GM21619 (cell line): ENCODE measurements around the gene CFAP126.
A peak's percentile ranks its signal among the peaks of the same experiment; 100 is the strongest.
"Not testable (repeated sequence)": the region's sequence is repeated elsewhere in the genome, so short reads cannot be mapped to it uniquely, and the experiment has no call there.

Source experiments
- ATAC-seq: cut with Tn5 transposase; IDR thresholded peaks from one replicate; pipeline ENCODE4 v1.9.1; 2021; ENCODE audit not compliant: unreplicated experiment

The CFAP126 gene, protein sequence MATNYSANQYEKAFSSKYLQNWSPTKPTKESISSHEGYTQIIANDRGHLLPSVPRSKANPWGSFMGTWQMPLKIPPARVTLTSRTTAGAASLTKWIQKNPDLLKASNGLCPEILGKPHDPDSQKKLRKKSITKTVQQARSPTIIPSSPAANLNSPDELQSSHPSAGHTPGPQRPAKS

GRCh38 chr1:161367684-161368400 lies at the start of gene CFAP126:
TSS of gene CFAP126 (minus strand) at chr1:161367876. CDS start at chr1:161367868, 8 bp downstream.
- peak; percentile 99 for ATAC-seq

DNA sequence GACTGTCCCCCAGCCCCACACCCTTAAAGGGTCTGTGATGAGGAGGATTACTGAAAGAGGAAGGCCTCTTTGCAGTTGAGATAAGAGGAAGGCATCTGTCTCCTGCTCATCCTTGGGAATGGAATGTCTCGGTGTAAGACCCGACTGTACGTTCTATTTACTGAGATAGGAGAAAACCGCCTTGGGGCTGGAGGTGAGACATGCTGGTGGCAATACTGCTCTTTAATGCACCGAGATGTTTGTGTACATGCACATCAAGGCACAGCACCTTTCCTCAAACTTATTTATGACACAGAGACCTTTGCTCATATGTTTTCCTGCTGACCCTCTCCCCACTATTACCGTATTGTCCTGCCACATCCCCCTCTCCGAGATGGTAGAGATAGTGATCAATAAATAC lies 45.4 kb upstream of the CFAP126 start:
- not testable (repeated sequence) for ATAC-seq

DNA sequence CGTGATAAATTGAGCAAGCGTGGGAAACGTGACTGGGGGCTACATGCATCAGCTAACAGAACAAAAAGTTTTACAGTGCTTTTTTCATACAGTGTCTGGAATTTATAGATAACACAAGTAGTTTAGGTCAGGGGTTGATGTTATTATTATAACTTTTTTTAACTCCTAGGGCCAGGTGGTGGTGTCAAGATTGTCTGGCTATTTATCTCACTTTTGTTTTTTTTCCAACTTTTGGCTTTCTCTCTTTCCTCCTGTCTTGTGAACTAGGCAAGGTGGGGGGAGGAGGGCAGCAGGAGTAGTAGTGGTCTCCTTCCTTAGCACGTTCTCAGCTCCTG lies 42.9 kb upstream of the CFAP126 start:
- ATAC-seq = not testable (repeated sequence)

DNA sequence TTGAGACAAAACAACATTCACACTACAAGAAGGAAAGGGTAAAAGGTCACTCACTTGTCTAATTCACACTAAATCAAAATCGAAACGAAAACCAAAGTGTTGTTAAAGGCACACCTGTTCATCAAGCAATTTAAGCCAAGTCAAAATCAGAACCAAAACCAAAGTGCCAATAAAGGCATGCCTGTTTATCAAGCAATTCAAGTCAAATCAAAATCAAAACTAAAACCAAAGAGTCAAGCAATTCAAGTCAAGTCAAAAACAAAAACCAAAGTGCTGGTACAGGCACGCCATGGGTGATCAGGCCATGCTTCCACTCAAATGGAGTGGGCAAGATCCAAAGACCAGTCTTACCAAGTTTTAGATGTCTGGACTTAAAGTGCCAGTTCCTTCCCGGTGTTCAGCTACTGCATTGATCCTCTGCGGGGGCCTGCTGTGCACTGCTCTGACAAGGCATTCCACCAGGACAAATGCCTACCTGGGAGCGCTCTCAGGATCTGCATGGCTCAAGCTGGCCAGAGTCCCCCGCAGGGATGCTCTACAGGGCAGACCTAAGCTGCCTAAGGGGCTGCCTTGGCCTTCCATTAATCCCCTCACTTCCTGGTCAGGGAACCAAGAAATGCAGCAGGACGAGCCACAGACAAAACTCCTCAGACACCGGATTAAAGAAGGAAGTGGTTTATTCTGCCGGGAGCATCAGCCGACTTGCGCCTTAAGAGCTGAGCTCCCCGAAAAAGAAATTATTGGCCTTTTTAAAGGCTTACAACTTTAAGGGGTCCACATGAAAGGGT lies 42.4 kb upstream of the CFAP126 start:
- ATAC-seq = not testable (repeated sequence)

- no peak for ATAC-seq
Observed at GRCh38 chr1:161408429-161409052, 40.9 kb upstream of the CFAP126 start.

- no peak for ATAC-seq
Observed at GRCh38 chr1:161407451-161407985, 39.8 kb upstream of the CFAP126 start.

DNA sequence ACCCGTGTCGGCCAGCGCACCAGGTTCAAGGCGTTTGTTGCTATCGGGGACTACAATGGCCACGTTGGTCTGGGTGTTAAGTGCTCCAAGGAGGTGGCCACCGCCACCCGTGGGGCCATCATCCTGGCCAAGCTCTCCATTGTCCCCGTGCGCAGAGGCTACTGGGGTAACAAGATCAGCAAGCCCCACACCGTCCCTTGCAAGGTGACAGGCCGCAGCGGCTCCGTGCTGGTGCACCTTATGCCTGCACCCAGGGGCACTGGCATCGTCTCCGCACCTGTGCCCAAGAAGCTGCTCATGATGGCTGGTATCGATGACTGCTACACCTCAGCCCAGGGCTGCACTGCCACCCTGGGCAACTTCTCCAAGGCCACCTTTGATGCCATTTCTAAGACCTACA lies 38.9 kb upstream of the CFAP126 start:
- not testable (repeated sequence) for ATAC-seq

- no peak for ATAC-seq
Observed at GRCh38 chr1:161404051-161404597, 36.4 kb upstream of the CFAP126 start.

DNA sequence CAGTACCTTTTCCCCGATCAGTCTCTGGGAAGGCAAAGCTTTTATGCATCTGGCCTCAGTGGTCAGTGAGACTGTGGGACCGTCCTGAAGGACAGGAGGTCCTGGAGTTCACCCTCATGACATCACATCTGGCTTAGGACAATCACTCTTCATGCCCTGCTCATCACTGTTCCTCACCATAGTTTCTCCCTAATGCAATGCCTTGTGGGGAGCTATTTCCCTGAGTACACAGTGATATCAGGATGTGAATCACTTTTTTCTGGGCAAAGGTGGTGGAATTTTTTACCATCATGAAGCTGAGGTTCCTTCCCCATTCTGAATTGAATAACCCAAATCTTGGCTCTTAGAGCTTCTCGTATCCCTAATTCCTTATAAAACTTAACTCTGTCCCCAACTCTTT lies 34.8 kb upstream of the CFAP126 start:
- no peak for ATAC-seq

- peak; percentile 67 for ATAC-seq
Observed at GRCh38 chr1:161399257-161399998, 31.8 kb upstream of the CFAP126 start.

GRCh38 chr1:161398900-161399256 lies 31.2 kb upstream of the CFAP126 start:
- no peak for ATAC-seq

- not testable (repeated sequence) for ATAC-seq
Observed at GRCh38 chr1:161397038-161397437, 29.4 kb upstream of the CFAP126 start.

GRCh38 chr1:161393151-161393550 lies 25.5 kb upstream of the CFAP126 start:
- ATAC-seq = no peak

DNA sequence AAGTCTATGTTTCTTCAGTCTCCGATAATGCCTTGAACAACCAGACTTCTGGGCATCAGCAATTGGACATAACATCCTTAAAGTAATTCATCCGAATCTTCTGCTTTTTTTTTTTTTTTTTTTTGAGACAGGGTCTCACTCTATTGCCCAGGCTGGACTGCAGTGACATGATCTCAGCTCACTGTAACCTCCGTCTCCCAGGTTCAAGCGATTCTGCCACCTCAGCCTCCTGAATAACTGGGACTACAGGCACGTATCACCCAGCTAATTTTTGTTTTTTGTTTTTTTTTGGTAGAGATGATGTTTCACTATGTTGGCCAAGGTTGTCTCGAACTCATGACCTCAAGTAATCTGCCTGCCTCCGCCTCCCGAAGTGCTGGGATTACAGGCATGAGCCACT lies 23.9 kb upstream of the CFAP126 start:
- no peak for ATAC-seq

- not testable (repeated sequence) for ATAC-seq
Observed at GRCh38 chr1:161391136-161391535, 23.5 kb upstream of the CFAP126 start.

GRCh38 chr1:161390559-161390858 lies 22.8 kb upstream of the CFAP126 start:
- ATAC-seq = no peak

DNA sequence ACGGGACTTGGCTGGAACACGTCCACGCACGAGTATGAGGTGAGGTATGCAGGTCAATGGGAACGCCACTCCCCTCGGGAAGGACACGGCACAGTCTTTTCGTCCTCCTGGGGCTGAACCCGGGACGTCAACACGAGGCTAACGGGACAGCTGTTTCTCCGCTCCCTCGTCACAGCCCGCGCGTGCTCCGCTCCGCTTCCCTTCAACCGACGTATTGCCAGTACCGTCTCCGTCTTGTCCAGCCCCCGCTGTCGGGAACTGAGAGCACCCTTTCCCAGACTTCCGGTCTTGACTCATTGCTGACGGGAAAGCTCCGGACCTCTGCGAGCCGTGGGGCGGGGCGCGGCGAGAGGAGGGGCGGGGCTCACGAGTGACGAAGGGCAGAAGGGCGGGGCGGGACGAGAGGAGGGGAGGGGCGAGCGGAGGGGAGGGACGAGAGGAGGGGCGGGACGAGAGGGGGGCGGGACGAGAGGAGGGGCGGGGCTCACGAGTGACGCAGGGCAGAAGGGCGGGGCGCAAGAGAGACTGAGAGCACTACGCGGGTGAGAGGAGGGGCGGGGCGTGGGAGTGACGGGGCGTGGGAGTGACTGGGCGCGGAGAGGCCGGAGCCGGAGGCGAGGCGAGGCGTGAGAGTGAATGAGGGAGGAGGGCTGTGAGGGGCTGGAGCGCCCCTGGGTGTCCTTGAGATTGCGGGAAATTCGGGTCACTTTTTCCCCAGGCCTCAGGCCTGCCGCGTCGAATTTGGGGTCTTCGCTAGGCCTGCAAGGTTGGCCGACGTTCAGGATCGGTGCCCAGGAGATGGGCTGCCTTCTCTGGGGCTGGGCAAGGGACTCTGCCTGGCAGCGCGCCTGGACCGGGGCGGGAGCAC lies 22.2 kb upstream of the CFAP126 start:
- peak; percentile 75 for ATAC-seq

DNA sequence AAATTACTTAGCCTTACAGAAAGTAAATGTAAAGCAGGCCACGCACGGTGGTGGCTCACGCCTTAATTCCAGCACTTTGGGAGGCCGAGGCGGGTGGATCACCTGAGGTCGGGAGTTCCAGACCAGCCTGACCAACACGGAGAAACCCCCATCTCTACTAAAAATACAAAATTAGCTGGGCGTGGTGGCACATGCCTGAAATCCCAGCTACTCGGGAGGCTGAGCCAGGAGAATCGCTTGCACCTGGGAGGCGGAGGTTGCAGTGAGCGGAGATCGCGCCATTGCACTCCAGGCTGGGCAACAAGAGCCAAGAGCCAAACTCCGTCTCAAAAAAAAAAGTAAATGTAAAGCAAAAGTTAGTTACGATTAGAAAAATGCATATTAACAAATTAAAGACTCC lies 21.5 kb upstream of the CFAP126 start:
- ATAC-seq = not testable (repeated sequence)

DNA sequence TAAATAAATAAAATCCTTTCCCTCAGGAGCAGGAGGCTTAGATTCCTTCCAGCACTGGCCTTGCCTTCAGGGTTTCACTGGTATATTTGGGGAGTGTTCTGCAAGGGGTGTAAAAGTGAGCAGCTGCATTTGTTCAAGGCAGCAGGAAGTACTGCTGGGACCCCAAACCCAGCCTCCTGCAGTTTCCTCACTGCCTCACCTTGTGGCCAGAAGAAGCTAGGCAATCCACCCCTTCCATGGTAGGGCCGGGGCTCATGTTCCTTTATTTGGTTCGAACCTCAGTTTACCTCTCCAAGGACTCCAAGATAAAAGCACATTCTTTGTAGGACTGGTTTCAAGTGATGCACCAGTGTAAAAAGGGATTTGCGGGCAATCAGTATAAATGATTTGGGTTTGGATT lies 21.0 kb upstream of the CFAP126 start:
- no peak for ATAC-seq
